Measurements from ENCODE around the gene SNAP29. TPM values are rescaled to one million over a fixed set of nuclear protein-coding genes. Genes with fewer than 3 reads are reported as not detected.
A peak's percentile ranks its signal among the peaks of the same experiment; 100 is the strongest.

SNAP29 gene
- total RNA-seq, 2 donors from 2014 or later: 7.6 to 9.6 TPM

- Histone ChIP-seq H3K9me3 (no peaks in the 10 kb centered on the region), H3K27ac (no peak overlapping the region), H3K27me3 (no peaks in the 10 kb centered on the region), H3K4me3 (no peak overlapping the region), H3K36me3 (replicated peaks in 1 of 2; ENCODE audit: insufficient read depth in 1 of 2, low read depth in 2 of 2) (no peaks in the 10 kb centered on the region), H3K4me1 (peaks cover 21% of the 10 kb centered on the region)
- TF ChIP-seq CTCF (IDR thresholded peaks at IDR 0.05) (no peak), POLR2A (IDR thresholded peaks at IDR 0.05) (no peak)
- ATAC-seq: no peak
- intact Hi-C loops (cut with DNase I): no loop called here
- no peak for DNase-seq
- 78 to 92% methylated on average over 3 of the region's 3 CpGs for WGBS, 2 donors
Observed at GRCh38 chr22:20865331-20865730, 6.5 kb downstream of the SNAP29 start.

- H3K36me3 ChIP-seq (replicated peaks in 1 of 2; ENCODE audit: insufficient read depth in 1 of 2, low read depth in 2 of 2): peaks cover 0 to 2% of the 10 kb centered on the region in 2 donors
- ATAC-seq (no peak), DNase-seq (no peak)
- no peaks in the 10 kb centered on the region for H3K9me3 ChIP-seq
- H3K4me1 ChIP-seq: peaks cover 16% of the 10 kb centered on the region
- H3K27me3 ChIP-seq: no peaks in the 10 kb centered on the region
- intact Hi-C loops (cut with DNase I): no loop called here
- no peak overlapping the region for H3K27ac ChIP-seq
- H3K4me3 ChIP-seq: no peak overlapping the region
- TF ChIP-seq POLR2A (IDR thresholded peaks at IDR 0.05): no peak
- TF ChIP-seq CTCF (IDR thresholded peaks at IDR 0.05): no peak
- 73 to 87% methylated on average over 8 of the region's 8 CpGs for WGBS, 2 donors
Observed at GRCh38 chr22:20865875-20866445, 7.2 kb downstream of the SNAP29 start.

- Histone ChIP-seq H3K9me3 (no peaks in the 10 kb centered on the region), H3K27ac (peak overlapping the region in 3 of 4 donors; percentile 41 to 82 (median 68)), H3K4me1 (peaks cover 16% of the 10 kb centered on the region), H3K36me3 (replicated peaks in 1 of 2; ENCODE audit: insufficient read depth in 1 of 2, low read depth in 2 of 2) (peaks cover 0 to 2% of the 10 kb centered on the region in 2 donors), H3K27me3 (no peaks in the 10 kb centered on the region), H3K4me3 (no peak overlapping the region)
- TF ChIP-seq POLR2A (IDR thresholded peaks at IDR 0.05): no peak
- ATAC-seq (no peak), DNase-seq (no peak)
- WGBS, 2 donors: 69 to 87% methylated on average over 5 of the region's 5 CpGs
- intact Hi-C loops (cut with DNase I): no loop called here
Observed at GRCh38 chr22:20866736-20867135, 7.9 kb downstream of the SNAP29 start.

- Histone ChIP-seq H3K4me1 (peaks cover 16% of the 10 kb centered on the region), H3K9me3 (no peaks in the 10 kb centered on the region), H3K36me3 (replicated peaks in 1 of 2; ENCODE audit: insufficient read depth in 1 of 2, low read depth in 2 of 2) (peaks cover 0 to 2% of the 10 kb centered on the region in 2 donors), H3K27me3 (no peaks in the 10 kb centered on the region), H3K27ac (peak overlapping the region in 3 of 4 donors; percentile 41 to 82 (median 68)), H3K4me3 (no peak overlapping the region)
- TF ChIP-seq CTCF (IDR thresholded peaks at IDR 0.05) (no peak), POLR2A (IDR thresholded peaks at IDR 0.05) (peak in 2 of 3 donors; percentile 21 to 51)
- intact Hi-C loops (cut with DNase I): no loop called here
- DNase-seq (peak in 3 of 4 donors; percentile 34 to 73 (median 35)), ATAC-seq (peak; percentile 72)
- 49 to 52% methylated on average over 9 to 10 of the region's 11 CpGs for whole genome bisulfite sequencing, 2 donors
Observed at GRCh38 chr22:20867179-20868024, 8.6 kb downstream of the SNAP29 start.

All from body of pancreas (tissue), 4 donors.